Hematopoietic multipotent progenitor cell treated with erythropoietin and hydrocortisone succinate and interleukin-3 and kit ligand, for 4 days (in vitro differentiated cells): ENCODE results near the gene TRMT6.

Source experiments
- DNase-seq: peaks from one replicate; pipeline ENCODE4 v3.0.0-alpha.2; 2015

TRMT6 gene

GRCh38 chr20:5945963-5946362 is 4.4 kb downstream of the TRMT6 start:
- no peak for DNase-seq

- DNase-seq: no peak
Measured at GRCh38 chr20:5938456-5939029, 11.8 kb downstream of the TRMT6 start.

GRCh38 chr20:5936238-5936637 is 14.1 kb downstream of the TRMT6 start:
- DNase-seq: no peak

GRCh38 chr20:5935384-5935783 is 14.9 kb downstream of the TRMT6 start:
- DNase-seq: no peak

- peak; percentile 62 for DNase-seq
Measured at GRCh38 chr20:5933802-5934436, 16.4 kb downstream of the TRMT6 start.

- DNase-seq: no peak
Measured at GRCh38 chr20:5932796-5933195, 17.5 kb downstream of the TRMT6 start.

GRCh38 chr20:5931411-5931810 is 18.9 kb downstream of the TRMT6 start:
- no peak for DNase-seq

- DNase-seq: no peak
Measured at GRCh38 chr20:5928836-5929715, 21.3 kb downstream of the TRMT6 start.

- no peak for DNase-seq
Measured at GRCh38 chr20:5927749-5928462, 22.4 kb downstream of the TRMT6 start.

- no peak for DNase-seq
Measured at GRCh38 chr20:5925551-5925950, 24.8 kb downstream of the TRMT6 start.

- DNase-seq: peak; percentile 37
Measured at GRCh38 chr20:5923493-5923892, 26.8 kb downstream of the TRMT6 start.

GRCh38 chr20:5920581-5920980 is 29.8 kb downstream of the TRMT6 start:
- no peak for DNase-seq

GRCh38 chr20:5919626-5920544 is 30.4 kb downstream of the TRMT6 start:
- no peak for DNase-seq

GRCh38 chr20:5918856-5919625 is 31.3 kb downstream of the TRMT6 start:
- DNase-seq: peak; percentile 34

- no peak for DNase-seq
Measured at GRCh38 chr20:5914859-5915258, 35.5 kb downstream of the TRMT6 start.

GRCh38 chr20:5913166-5913565 is 37.2 kb downstream of the TRMT6 start:
- DNase-seq: peak; percentile 22

- DNase-seq: no peak
Measured at GRCh38 chr20:5910186-5910585, 40.1 kb downstream of the TRMT6 start.

GRCh38 chr20:5908981-5909380 is 41.4 kb downstream of the TRMT6 start:
- DNase-seq: no peak

- DNase-seq: no peak
Measured at GRCh38 chr20:5900908-5901307, 49.4 kb downstream of the TRMT6 start.

GRCh38 chr20:5899444-5899843 is 50.9 kb downstream of the TRMT6 start:
- no peak for DNase-seq

- DNase-seq: peak; percentile 28
Measured at GRCh38 chr20:5895626-5896025, 54.7 kb downstream of the TRMT6 start.
